K562 (cell line): Measurements from ENCODE around the gene ARF5. TPM values are rescaled to one million over a fixed set of nuclear protein-coding genes. Genes with fewer than 3 reads are reported as not detected.

ENCODE experiments used
- CBFB ChIP-seq: sonication (generic); formaldehyde crosslinking; IDR thresholded peaks from 2 replicates; pipeline ENCODE4 v1.4.0; 2020; ENCODE audit warnings: mild to moderate bottlenecking, missing genetic modification reagents
- CEBPB ChIP-seq: fragments of 450-650 bp; IDR thresholded peaks from 2 replicates; pipeline ENCODE4 v1.6.1; 2016; ENCODE audit warnings: missing genetic modification characterization, missing compliant biosample characterization
- CREB5 ChIP-seq: fragments of 250-450 bp; sonication (Bioruptor Pico); IDR thresholded peaks from 2 replicates; pipeline ENCODE4 v1.5.0; 2020; ENCODE audit warnings: mild to moderate bottlenecking
- CUX1 ChIP-seq: fragments of 200-800 bp; sonication (Bioruptor generic); IDR thresholded peaks from 2 replicates; pipeline ENCODE4 v1.6.1; 2016; ENCODE audit warnings: missing genetic modification characterization, missing compliant biosample characterization
- E2F3 ChIP-seq: fragments of 250-450 bp; sonication (Bioruptor Pico); IDR thresholded peaks from 2 replicates; pipeline ENCODE4 v1.4.0; 2020; ENCODE audit warnings: mild to moderate bottlenecking
- HDAC3 ChIP-seq: fragments of 450-650 bp; IDR thresholded peaks from 2 replicates; pipeline ENCODE4 v1.6.1; 2018; ENCODE audit warnings: borderline replicate concordance, mild to moderate bottlenecking, moderate library complexity; ENCODE audit not compliant: partially characterized antibody
- PTBP1 ChIP-seq: fragments of 200-400 bp; formaldehyde crosslinking; IDR thresholded peaks from 2 replicates; pipeline ENCODE4 v1.6.1; 2017; ENCODE audit warnings: low read depth, low read length
- SUPT5H ChIP-seq: fragments of 450-650 bp; IDR thresholded peaks from 2 replicates; pipeline ENCODE4 v1.6.1; 2016
- TAF1 ChIP-seq: IDR thresholded peaks from 2 replicates; pipeline ENCODE4 v1.6.1; 2011; ENCODE audit warnings: mild to moderate bottlenecking, low read length, moderate library complexity; ENCODE audit not compliant: insufficient read depth, control insufficient read depth, severe bottlenecking; ENCODE audit errors: extremely low read depth
- TSHZ1 ChIP-seq: fragments of 250-450 bp; sonication (Bioruptor Pico); IDR thresholded peaks from 2 replicates; pipeline ENCODE4 v1.4.0; 2020; ENCODE audit warnings: mild to moderate bottlenecking, moderate library complexity
- ZC3H8 ChIP-seq: fragments of 450-650 bp; IDR thresholded peaks from 2 replicates; pipeline ENCODE4 v1.6.1; 2017
- ZNF518B ChIP-seq: fragments of 250-450 bp; sonication (Bioruptor Pico); IDR thresholded peaks from 2 replicates; pipeline ENCODE4 v1.5.0; 2021; ENCODE audit warnings: mild to moderate bottlenecking, moderate library complexity
- polyA plus RNA-seq, 8 experiments: library from polyadenylated mRNA; depleted of rRNA in 4 of 8; stranded (reverse) in 5 of 8; unstranded in 3 of 8; fragments of >200 nt; fragmentation: Nextera tagmentation in 2 of 8; fragmentation: Illumina TruSeq in 1 of 8; extraction: Ambion mirVana in 2 of 8; extraction: Trizol in 1 of 8; gene quantifications; 2 replicates each; pipeline versions ENCODE4 v1.2.1 to v1.2.3, GENCODE V29; 2011 to 2014; ENCODE audit warnings: inconsistent platforms in 1 of 8, missing spikeins in 1 of 8
- total RNA-seq, 7 experiments: library from RNA; depleted of rRNA in 6 of 7; stranded (reverse); fragments of >200 nt in 6 of 7; fragmentation: Illumina TruSeq in 2 of 7; extraction: Trizol in 2 of 7; gene quantifications; 2 replicates each; pipeline versions ENCODE4 v1.2.1 to v1.2.3, GENCODE V29; 2011 to 2021; ENCODE audit warnings: low replicate concordance in 1 of 7

Gene ARF5
- total and polyA plus RNA-seq, 9 of the 15 experiments (the other 6 are each of a cell fraction or from before 2014, with no cell fraction given) = 8.1 to 290 (median 125) TPM

- TF ChIP-seq E2F3 (CRISPR knock-in tag) (peak; percentile 70; the same call in 1 of the 2 replicates), CREB5 (CRISPR knock-in tag) (no peak), SUPT5H (peak; percentile 91), PTBP1 (no peak), CUX1 (CRISPR knock-in tag) (no peak), ZC3H8 (no peak), TAF1 (peak; percentile 80), HDAC3 (no peak), CEBPB (tag) (no peak), CBFB (CRISPR knock-in tag) (no peak), TSHZ1 (CRISPR knock-in tag) (no peak), ZNF518B (no peak)
These were observed 2.9 kb upstream of the ARF5 start, which contains the start of gene GCC1 (continued) for GRCh38 chr7:127585044-127585953.
